ENCODE measurements around the gene NEBL.

NEBL gene

GRCh38 chr10:20767028-20767427, 130.1 kb downstream of the NEBL start:
- Histone ChIP-seq H3K27me3 (ENCODE audit: control insufficient read depth in 2 of 2, insufficient read depth in 2 of 2, low read length in 2 of 2) (no peaks in the 10 kb centered on the region), H3K4me1 (ENCODE audit: control insufficient read depth in 2 of 2, insufficient read depth in 2 of 2, low read length in 2 of 2) (no peaks in the 10 kb centered on the region), H3K9me3 (ENCODE audit: control insufficient read depth in 2 of 2, low read length in 2 of 2) (no peaks in the 10 kb centered on the region), H3K27ac (ENCODE audit: low read depth in 2 of 2, low read length in 2 of 2) (no peak overlapping the region), H3K9ac (ENCODE audit: low read depth in 1 of 2, low read length in 2 of 2) (no peak overlapping the region), H3K4me3 (ENCODE audit: low read length in 2 of 2) (no peak overlapping the region), H3K36me3 (ENCODE audit: control insufficient read depth in 2 of 2, insufficient read depth in 2 of 2, low read length in 2 of 2) (no peaks in the 10 kb centered on the region)

- H3K9me3 ChIP-seq (ENCODE audit: control insufficient read depth in 2 of 2, low read length in 2 of 2) = no peaks in the 10 kb centered on the region
- H3K9ac ChIP-seq (ENCODE audit: low read depth in 1 of 2, low read length in 2 of 2) = no peak overlapping the region
- H3K27ac ChIP-seq (ENCODE audit: low read depth in 2 of 2, low read length in 2 of 2) = no peak overlapping the region
- H3K27me3 ChIP-seq (ENCODE audit: control insufficient read depth in 2 of 2, insufficient read depth in 2 of 2, low read length in 2 of 2) = no peaks in the 10 kb centered on the region
- no peak overlapping the region for H3K4me3 ChIP-seq (ENCODE audit: low read length in 2 of 2)
- H3K4me1 ChIP-seq (ENCODE audit: control insufficient read depth in 2 of 2, insufficient read depth in 2 of 2, low read length in 2 of 2) = no peaks in the 10 kb centered on the region
- no peaks in the 10 kb centered on the region for H3K36me3 ChIP-seq (ENCODE audit: control insufficient read depth in 2 of 2, insufficient read depth in 2 of 2, low read length in 2 of 2)
Observed at GRCh38 chr10:20765066-20765465, 132.0 kb downstream of the NEBL start.

DNA sequence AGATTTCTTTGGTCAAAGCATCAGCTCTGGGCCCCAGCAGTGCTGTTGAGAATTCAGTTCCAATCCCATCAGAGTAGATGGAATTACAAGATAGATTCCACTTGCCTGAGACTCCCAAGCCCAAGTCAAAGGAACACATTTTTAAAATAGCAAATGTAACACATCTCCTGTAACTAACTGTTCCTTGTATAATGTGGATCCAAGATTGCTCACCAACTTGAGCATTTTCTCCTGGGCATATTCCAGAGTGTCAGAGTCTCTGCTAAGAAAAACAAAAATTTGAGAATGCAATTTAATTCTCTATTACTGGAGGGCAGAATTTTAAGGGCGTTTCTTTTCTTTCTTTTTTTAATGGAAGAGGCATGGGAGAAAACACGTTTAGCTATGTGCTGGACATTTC, 136.7 kb downstream of the NEBL start:
- Histone ChIP-seq H3K9ac (ENCODE audit: low read depth in 1 of 2, low read length in 2 of 2) (no peak overlapping the region), H3K9me3 (ENCODE audit: control insufficient read depth in 2 of 2, low read length in 2 of 2) (no peaks in the 10 kb centered on the region), H3K36me3 (ENCODE audit: control insufficient read depth in 2 of 2, insufficient read depth in 2 of 2, low read length in 2 of 2) (no peaks in the 10 kb centered on the region), H3K27ac (ENCODE audit: low read depth in 2 of 2, low read length in 2 of 2) (no peak overlapping the region), H3K4me3 (ENCODE audit: low read length in 2 of 2) (no peak overlapping the region), H3K4me1 (ENCODE audit: control insufficient read depth in 2 of 2, insufficient read depth in 2 of 2, low read length in 2 of 2) (no peaks in the 10 kb centered on the region), H3K27me3 (ENCODE audit: control insufficient read depth in 2 of 2, insufficient read depth in 2 of 2, low read length in 2 of 2) (no peaks in the 10 kb centered on the region)

GRCh38 chr10:20748551-20748950, 148.6 kb downstream of the NEBL start:
- Histone ChIP-seq H3K36me3 (ENCODE audit: control insufficient read depth in 2 of 2, insufficient read depth in 2 of 2, low read length in 2 of 2) (no peaks in the 10 kb centered on the region), H3K4me1 (ENCODE audit: control insufficient read depth in 2 of 2, insufficient read depth in 2 of 2, low read length in 2 of 2) (no peaks in the 10 kb centered on the region), H3K9me3 (ENCODE audit: control insufficient read depth in 2 of 2, low read length in 2 of 2) (no peaks in the 10 kb centered on the region), H3K9ac (ENCODE audit: low read depth in 1 of 2, low read length in 2 of 2) (no peak overlapping the region), H3K4me3 (ENCODE audit: low read length in 2 of 2) (no peak overlapping the region), H3K27ac (ENCODE audit: low read depth in 2 of 2, low read length in 2 of 2) (no peak overlapping the region), H3K27me3 (ENCODE audit: control insufficient read depth in 2 of 2, insufficient read depth in 2 of 2, low read length in 2 of 2) (no peaks in the 10 kb centered on the region)

DNA sequence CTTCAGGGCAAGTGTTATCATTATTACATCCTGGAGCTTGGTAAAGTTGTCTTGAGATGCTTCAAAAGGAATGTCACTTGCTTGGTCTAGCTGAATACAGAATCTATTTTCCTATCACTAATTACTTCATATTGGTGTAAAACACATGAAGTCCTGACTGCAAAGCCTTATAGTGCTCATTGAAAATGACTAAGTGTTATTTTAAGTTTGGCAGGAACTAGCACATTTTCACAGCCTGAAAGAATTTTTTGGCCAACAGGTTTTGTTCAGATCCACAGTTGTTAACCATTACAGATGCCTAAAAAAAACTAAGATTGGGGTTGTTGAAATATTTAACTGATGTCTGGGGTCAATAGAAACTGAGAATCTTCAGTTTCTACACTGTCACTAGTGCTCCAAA, 149.3 kb downstream of the NEBL start:
- H3K9me3 ChIP-seq (ENCODE audit: control insufficient read depth in 2 of 2, low read length in 2 of 2) = no peaks in the 10 kb centered on the region
- H3K36me3 ChIP-seq (ENCODE audit: control insufficient read depth in 2 of 2, insufficient read depth in 2 of 2, low read length in 2 of 2) = no peaks in the 10 kb centered on the region

GRCh38 chr10:20746856-20747255, 150.3 kb downstream of the NEBL start:
- Histone ChIP-seq H3K4me1 (ENCODE audit: control insufficient read depth in 2 of 2, insufficient read depth in 2 of 2, low read length in 2 of 2) (no peaks in the 10 kb centered on the region), H3K9ac (ENCODE audit: low read depth in 1 of 2, low read length in 2 of 2) (no peak overlapping the region), H3K27ac (ENCODE audit: low read depth in 2 of 2, low read length in 2 of 2) (no peak overlapping the region), H3K36me3 (ENCODE audit: control insufficient read depth in 2 of 2, insufficient read depth in 2 of 2, low read length in 2 of 2) (no peaks in the 10 kb centered on the region), H3K4me3 (ENCODE audit: low read length in 2 of 2) (no peak overlapping the region), H3K9me3 (ENCODE audit: control insufficient read depth in 2 of 2, low read length in 2 of 2) (no peaks in the 10 kb centered on the region), H3K27me3 (ENCODE audit: control insufficient read depth in 2 of 2, insufficient read depth in 2 of 2, low read length in 2 of 2) (no peaks in the 10 kb centered on the region)

More for the DNA sequence above, 149.3 kb downstream of the NEBL start:
- Histone ChIP-seq H3K4me3 (ENCODE audit: low read length in 2 of 2) (no peak overlapping the region), H3K27ac (ENCODE audit: low read depth in 2 of 2, low read length in 2 of 2) (no peak overlapping the region), H3K4me1 (ENCODE audit: control insufficient read depth in 2 of 2, insufficient read depth in 2 of 2, low read length in 2 of 2) (no peaks in the 10 kb centered on the region), H3K9ac (ENCODE audit: low read depth in 1 of 2, low read length in 2 of 2) (no peak overlapping the region), H3K27me3 (ENCODE audit: control insufficient read depth in 2 of 2, insufficient read depth in 2 of 2, low read length in 2 of 2) (no peaks in the 10 kb centered on the region)

DNA sequence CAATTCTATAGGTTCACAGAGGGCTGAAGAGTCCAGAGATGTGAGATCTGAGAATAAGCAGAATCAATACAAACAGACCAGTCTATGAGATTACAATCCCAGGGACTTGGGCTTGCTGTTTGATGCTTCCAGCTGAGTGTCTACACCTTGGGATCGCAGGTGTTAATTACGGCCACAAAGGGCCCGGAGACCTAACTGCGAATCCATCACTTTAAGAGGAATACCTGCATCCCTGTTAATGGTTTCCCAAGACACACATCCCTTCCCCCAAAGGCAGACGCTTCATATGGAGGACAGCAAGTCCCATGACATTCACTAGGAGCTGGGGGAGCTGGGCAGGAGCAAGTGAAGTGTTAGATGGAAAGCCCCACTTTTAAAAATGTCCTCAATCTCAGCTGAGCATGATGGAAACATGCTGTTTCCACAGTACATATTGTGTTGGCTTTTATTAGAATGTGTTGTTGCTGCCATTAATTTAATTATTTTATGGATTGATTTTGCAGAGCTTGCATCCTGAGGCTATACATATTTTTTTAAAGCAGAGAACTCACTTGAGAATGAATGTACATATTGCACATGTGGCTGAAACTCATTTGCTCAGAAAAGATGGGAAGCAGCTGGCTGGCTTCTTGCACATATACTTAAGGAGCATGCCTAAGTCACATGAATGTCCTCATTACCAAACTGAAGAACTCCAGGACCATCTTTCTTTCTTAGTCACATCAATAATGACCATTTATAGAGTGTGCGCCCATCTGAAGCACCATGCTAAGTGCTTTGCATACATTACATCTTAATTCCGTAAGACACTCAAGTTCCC, 151.3 kb downstream of the NEBL start:
- Histone ChIP-seq H3K36me3 (ENCODE audit: control insufficient read depth in 2 of 2, insufficient read depth in 2 of 2, low read length in 2 of 2) (no peaks in the 10 kb centered on the region), H3K4me3 (ENCODE audit: low read length in 2 of 2) (no peak overlapping the region), H3K9me3 (ENCODE audit: control insufficient read depth in 2 of 2, low read length in 2 of 2) (no peaks in the 10 kb centered on the region), H3K27me3 (ENCODE audit: control insufficient read depth in 2 of 2, insufficient read depth in 2 of 2, low read length in 2 of 2) (no peaks in the 10 kb centered on the region), H3K9ac (ENCODE audit: low read depth in 1 of 2, low read length in 2 of 2) (no peak overlapping the region), H3K27ac (ENCODE audit: low read depth in 2 of 2, low read length in 2 of 2) (no peak overlapping the region), H3K4me1 (ENCODE audit: control insufficient read depth in 2 of 2, insufficient read depth in 2 of 2, low read length in 2 of 2) (no peaks in the 10 kb centered on the region)

DNA sequence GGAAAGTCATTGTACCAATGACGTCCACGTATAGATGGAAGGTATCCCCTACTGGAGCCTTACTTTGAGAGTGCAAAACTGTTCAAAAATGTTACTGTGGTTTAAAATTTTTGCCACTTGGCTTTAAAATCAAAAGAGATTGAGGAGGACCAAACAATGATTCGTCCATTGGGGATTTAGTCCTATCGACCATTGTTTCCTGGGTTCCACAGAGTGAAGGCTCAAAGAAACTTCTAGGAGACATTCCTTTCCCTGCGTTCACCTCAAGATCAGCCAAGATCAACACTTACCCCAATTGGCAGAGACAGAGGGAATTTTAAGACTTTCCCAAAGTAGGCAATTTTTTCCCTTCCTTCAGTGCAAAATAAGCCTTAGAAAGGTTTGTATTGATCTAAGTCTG, 152.3 kb downstream of the NEBL start:
- no peak overlapping the region for H3K4me3 ChIP-seq (ENCODE audit: low read length in 2 of 2)
- no peaks in the 10 kb centered on the region for H3K4me1 ChIP-seq (ENCODE audit: control insufficient read depth in 2 of 2, insufficient read depth in 2 of 2, low read length in 2 of 2)
- H3K36me3 ChIP-seq (ENCODE audit: control insufficient read depth in 2 of 2, insufficient read depth in 2 of 2, low read length in 2 of 2) = no peaks in the 10 kb centered on the region
- H3K27ac ChIP-seq (ENCODE audit: low read depth in 2 of 2, low read length in 2 of 2) = no peak overlapping the region
- H3K27me3 ChIP-seq (ENCODE audit: control insufficient read depth in 2 of 2, insufficient read depth in 2 of 2, low read length in 2 of 2) = no peaks in the 10 kb centered on the region
- no peak overlapping the region for H3K9ac ChIP-seq (ENCODE audit: low read depth in 1 of 2, low read length in 2 of 2)
- no peaks in the 10 kb centered on the region for H3K9me3 ChIP-seq (ENCODE audit: control insufficient read depth in 2 of 2, low read length in 2 of 2)

- Histone ChIP-seq H3K4me3 (ENCODE audit: low read length in 2 of 2) (no peak overlapping the region), H3K9ac (ENCODE audit: low read depth in 1 of 2, low read length in 2 of 2) (no peak overlapping the region), H3K4me1 (ENCODE audit: control insufficient read depth in 2 of 2, insufficient read depth in 2 of 2, low read length in 2 of 2) (no peaks in the 10 kb centered on the region), H3K27ac (ENCODE audit: low read depth in 2 of 2, low read length in 2 of 2) (no peak overlapping the region), H3K27me3 (ENCODE audit: control insufficient read depth in 2 of 2, insufficient read depth in 2 of 2, low read length in 2 of 2) (no peaks in the 10 kb centered on the region), H3K9me3 (ENCODE audit: control insufficient read depth in 2 of 2, low read length in 2 of 2) (no peaks in the 10 kb centered on the region), H3K36me3 (ENCODE audit: control insufficient read depth in 2 of 2, insufficient read depth in 2 of 2, low read length in 2 of 2) (no peaks in the 10 kb centered on the region)
Observed at GRCh38 chr10:20743942-20744341, 153.2 kb downstream of the NEBL start.

- H3K27me3 ChIP-seq (ENCODE audit: control insufficient read depth in 2 of 2, insufficient read depth in 2 of 2, low read length in 2 of 2) = no peaks in the 10 kb centered on the region
- H3K36me3 ChIP-seq (ENCODE audit: control insufficient read depth in 2 of 2, insufficient read depth in 2 of 2, low read length in 2 of 2) = no peaks in the 10 kb centered on the region
- no peaks in the 10 kb centered on the region for H3K9me3 ChIP-seq (ENCODE audit: control insufficient read depth in 2 of 2, low read length in 2 of 2)
- no peak overlapping the region for H3K9ac ChIP-seq (ENCODE audit: low read depth in 1 of 2, low read length in 2 of 2)
- H3K4me3 ChIP-seq (ENCODE audit: low read length in 2 of 2) = no peak overlapping the region
- H3K27ac ChIP-seq (ENCODE audit: low read depth in 2 of 2, low read length in 2 of 2) = no peak overlapping the region
- no peaks in the 10 kb centered on the region for H3K4me1 ChIP-seq (ENCODE audit: control insufficient read depth in 2 of 2, insufficient read depth in 2 of 2, low read length in 2 of 2)
Observed at GRCh38 chr10:20742737-20743541, 154.2 kb downstream of the NEBL start.
